Stimulated activated naive CD8-positive, alpha-beta T cell treated with anti-CD3 and anti-CD28 coated beads, Interleukin-15, Interleukin-2, amounts not matched to agents 100 U/mL and 50 U/mL, for 24 hours (primary cell): ENCODE results near the gene ATF3.

Experiments
- ATAC-seq: fragments of 150-1000 bp; cut with Tn5 transposase; one replicate; pipeline ENCODE4 v1.10.0; 2021
- DNase-seq: peaks from one replicate; pipeline ENCODE4 v3.0.0; 2021

The ATF3 gene

GRCh38 chr1:212609701-212610574 is 1.4 kb downstream of the ATF3 start:
- DNase-seq = no peak

GRCh38 chr1:212610575-212610967 is 2.0 kb downstream of the ATF3 start:
- DNase-seq (no peak), ATAC-seq (no peak)

More at GRCh38 chr1:212609701-212610574, 1.4 kb downstream of the ATF3 start:
- no peak for ATAC-seq

- DNase-seq (no peak), ATAC-seq (no peak)
Observed at GRCh38 chr1:212611000-212611948, 2.7 kb downstream of the ATF3 start.

GRCh38 chr1:212612041-212612961 is 3.7 kb downstream of the ATF3 start:
- ATAC-seq (no peak), DNase-seq (no peak)

- ATAC-seq (no peak), DNase-seq (no peak)
Observed at GRCh38 chr1:212613440-212614335, 5.1 kb downstream of the ATF3 start.

GRCh38 chr1:212614453-212615200 is 6.1 kb downstream of the ATF3 start:
- DNase-seq (no peak), ATAC-seq (no peak)

GRCh38 chr1:212615201-212615470 is 6.6 kb downstream of the ATF3 start:
- no peak for ATAC-seq
- no peak for DNase-seq

- DNase-seq (no peak), ATAC-seq (no peak)
Observed at GRCh38 chr1:212618466-212619210, 10.1 kb downstream of the ATF3 start.

- DNase-seq (no peak), ATAC-seq (no peak)
Observed at GRCh38 chr1:212620293-212620692, 11.7 kb downstream of the ATF3 start.

GRCh38 chr1:212621043-212621948 is 12.7 kb downstream of the ATF3 start:
- DNase-seq = no peak
- ATAC-seq = no peak

GRCh38 chr1:212621949-212622305 is 13.4 kb downstream of the ATF3 start:
- ATAC-seq (no peak), DNase-seq (no peak)

GRCh38 chr1:212622467-212622866 is 13.9 kb downstream of the ATF3 start:
- no peak for DNase-seq
- no peak for ATAC-seq

GRCh38 chr1:212622906-212623305 is 14.3 kb downstream of the ATF3 start:
- ATAC-seq (no peak), DNase-seq (no peak)

GRCh38 chr1:212623603-212624002 is 15.0 kb downstream of the ATF3 start:
- DNase-seq = no peak

GRCh38 chr1:212624976-212625501 is 16.5 kb downstream of the ATF3 start:
- ATAC-seq = no peak
- no peak for DNase-seq

More at GRCh38 chr1:212623603-212624002, 15.0 kb downstream of the ATF3 start:
- no peak for ATAC-seq

- DNase-seq = no peak
- no peak for ATAC-seq
Observed at GRCh38 chr1:212625781-212626450, 17.4 kb downstream of the ATF3 start.

GRCh38 chr1:212628046-212628445 is 19.5 kb downstream of the ATF3 start:
- DNase-seq = no peak
- ATAC-seq = no peak
